COLO829 (cell line): Measurements from ENCODE around the gene KRT4.
"Not testable (repeated sequence)": the region's sequence is repeated elsewhere in the genome, so short reads cannot be mapped to it uniquely, and the experiment has no call there.

Experiments used
- DNase-seq: peaks from one replicate; pipeline ENCODE4 v3.0.0; 2012; ENCODE audit warnings: low spot score

KRT4 gene

GRCh38 chr12:52772772-52773171, 41.1 kb downstream of the KRT4 start:
- DNase-seq, result no peak

DNA sequence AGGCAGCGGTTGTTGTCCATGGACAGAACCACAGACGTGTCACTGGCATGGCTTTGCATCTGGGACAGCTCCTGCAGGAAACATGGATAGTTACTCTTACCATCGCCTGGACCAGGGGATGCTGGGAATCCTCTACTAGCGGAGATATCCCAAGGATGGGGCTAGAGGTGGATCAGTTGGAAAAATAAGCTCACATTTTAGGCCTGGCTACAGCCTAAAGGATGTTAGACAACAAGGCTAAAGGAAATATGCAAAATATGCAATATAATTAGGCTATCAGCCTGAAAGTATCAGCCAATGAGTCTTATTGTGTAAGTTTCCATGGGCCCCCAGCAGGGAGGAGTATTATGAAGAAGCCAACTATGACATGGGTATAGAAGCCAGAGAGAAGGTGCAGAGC, 41.7 kb downstream of the KRT4 start:
- no peak for DNase-seq

- DNase-seq, result no peak
Observed at GRCh38 chr12:52771505-52771904, 42.4 kb downstream of the KRT4 start.

DNA sequence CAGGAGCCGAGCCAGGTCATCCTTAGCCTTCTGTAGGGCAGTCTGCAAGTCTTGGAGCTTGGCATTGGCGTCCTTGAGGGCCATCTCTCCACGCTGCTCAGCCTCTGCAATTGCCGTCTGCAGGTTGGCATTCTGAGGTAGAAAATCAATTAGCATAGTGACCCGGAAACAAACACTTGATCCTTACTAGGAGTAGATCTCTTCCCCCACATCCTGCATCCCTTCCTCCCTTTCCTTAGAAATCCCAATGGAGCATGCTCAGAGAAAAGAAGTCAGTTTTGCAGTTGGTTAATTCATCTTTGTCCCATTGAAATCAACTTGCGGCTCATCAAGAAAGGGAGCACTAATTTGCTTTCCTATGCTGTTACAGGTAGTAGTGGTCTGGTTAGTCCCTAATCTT, 42.8 kb downstream of the KRT4 start:
- no peak for DNase-seq

DNA sequence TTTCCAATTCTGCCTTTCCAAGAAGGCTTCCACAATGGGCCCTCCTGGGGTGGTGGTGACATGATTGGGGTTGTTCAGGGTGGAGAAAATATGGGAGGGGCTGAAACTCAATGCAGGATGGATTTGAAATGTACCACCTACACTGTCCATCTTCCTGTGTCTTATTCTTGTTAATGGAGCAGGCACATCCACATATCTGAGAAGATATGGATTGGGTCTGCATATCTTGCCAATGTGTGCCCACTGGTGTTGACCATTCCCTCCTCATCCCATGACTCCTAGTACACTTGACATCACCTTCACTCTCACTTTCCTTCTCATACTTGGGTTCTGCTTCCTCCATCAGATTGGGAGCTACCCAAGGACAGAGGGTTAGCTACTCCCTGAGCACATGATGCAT, 44.0 kb downstream of the KRT4 start:
- no peak for DNase-seq

- DNase-seq, result no peak
Observed at GRCh38 chr12:52769354-52769753, 44.6 kb downstream of the KRT4 start.

DNA sequence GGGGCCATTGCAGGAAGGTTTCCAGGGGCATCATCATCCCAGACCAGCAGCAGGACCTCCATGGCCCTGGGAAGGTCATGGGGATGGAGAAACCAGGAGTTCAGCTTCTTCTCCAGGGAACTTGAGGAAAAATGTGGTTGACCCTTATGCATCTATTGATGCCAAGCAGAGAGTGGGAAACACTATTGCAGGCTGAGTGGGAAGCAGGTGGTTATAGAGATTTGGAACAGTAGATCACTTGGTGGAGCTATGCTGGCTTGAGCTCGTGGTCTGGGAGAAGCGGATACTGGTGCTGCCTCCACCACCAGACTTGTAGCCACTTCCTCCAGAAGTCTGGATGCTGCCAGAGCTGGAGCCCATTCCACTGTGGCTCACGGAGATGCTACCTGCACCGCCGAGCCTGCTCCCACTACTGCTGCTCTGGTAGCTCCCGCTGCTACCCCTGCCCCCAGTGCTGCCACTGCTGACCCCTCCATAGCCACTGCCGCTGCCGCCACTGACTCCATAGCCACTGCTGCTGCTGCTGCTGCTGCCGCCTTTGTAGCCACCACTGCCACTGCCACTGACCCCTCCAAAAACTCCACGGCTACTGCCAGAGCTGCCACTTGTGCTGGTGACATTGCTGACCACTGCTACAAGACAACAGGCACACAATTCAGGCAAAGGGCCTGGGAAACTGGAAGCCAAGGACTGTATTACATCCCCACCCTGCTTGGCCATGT, 45.3 kb downstream of the KRT4 start:
- DNase-seq, result no peak

DNA sequence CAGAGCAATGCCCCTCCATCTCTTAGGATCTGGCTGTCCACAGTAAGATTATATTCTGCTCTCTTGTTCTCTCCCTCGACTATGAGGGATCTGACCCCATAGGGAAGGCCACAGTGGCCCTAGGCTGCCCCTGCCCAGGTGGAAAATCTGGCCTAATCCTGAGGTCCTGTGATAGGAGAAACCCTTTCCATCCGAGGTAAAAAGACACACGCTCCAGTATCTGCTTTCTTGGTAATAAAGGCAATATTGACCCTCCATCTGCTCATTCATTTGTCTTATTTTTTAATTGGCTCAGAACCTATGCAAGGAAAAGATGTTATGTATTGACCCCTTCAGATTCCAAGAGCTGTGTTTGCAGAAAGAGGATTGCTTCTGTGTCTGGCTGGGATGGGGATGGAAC, 46.5 kb downstream of the KRT4 start:
- DNase-seq, result no peak

DNA sequence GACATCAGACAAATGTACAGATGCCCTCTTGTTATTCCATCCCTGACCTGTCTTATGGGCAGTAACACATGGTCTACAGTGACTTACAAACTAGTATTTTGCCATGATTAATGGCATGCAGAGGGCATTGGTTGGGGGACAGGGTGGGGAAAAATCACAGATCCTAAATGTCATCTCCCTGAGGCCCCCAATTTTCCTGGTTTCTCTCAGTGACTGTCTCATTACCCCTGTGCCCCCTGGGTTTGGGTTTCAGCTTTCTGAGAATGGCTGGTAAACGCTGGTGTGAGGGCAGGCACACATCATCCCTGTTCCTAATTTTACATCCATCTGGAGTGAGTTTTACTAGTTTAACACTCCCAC, 46.9 kb downstream of the KRT4 start:
- DNase-seq, result no peak

GRCh38 chr12:52766351-52767019, 47.4 kb downstream of the KRT4 start:
- DNase-seq, result no peak

DNA sequence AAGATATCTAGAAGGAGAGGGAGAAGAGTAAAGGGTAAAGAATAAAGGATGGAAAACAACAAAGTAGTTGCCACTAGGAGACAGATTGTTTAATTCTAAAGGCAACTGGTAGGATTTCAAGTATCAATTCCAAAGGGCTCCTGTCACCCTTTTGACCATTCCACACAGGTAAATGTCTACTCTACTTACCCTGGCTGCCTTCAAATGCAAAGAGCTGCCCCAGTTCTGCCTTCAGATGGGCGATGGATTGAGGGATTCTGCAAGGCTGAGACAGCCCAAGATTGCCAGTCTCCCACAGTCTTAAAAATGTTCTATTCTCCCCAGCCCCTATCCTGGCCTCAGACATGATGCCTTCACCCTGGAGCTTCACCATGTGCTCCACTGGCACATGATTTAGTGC, 48.2 kb downstream of the KRT4 start:
- no peak for DNase-seq

- no peak for DNase-seq
Observed at GRCh38 chr12:52763991-52764390, 49.9 kb downstream of the KRT4 start.

DNA sequence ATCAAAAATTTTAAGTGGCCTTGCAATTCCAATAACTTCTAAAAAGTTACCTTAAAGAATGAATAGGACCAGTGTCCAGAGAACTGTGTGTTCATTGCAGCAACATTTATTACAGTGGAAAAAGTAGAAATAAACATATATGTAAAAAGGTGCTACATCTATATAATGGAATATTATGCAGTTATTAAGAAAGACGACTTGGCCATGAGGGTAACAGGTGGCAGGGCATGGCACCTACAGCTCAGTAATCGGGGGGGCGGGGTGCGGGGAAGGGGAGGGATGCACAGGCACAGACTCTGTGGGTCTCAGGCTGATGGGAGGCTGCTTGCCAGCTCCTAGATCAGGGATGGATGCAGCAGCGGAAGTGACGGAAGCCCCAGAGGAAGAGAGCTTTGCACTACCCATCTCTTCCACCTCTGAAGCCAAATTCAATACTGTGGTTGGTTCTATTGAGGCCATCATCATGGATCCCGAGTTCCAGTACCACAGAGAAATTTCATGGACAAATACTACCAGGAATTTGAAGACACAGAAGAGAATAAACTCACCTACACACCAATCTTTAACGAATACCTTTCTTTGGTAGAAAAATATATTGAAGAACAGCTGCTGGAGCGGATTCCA, 50.8 kb downstream of the KRT4 start:
- DNase-seq, result no peak

GRCh38 chr12:52761802-52762201, 52.1 kb downstream of the KRT4 start:
- DNase-seq, result no peak

GRCh38 chr12:52761218-52761617, 52.7 kb downstream of the KRT4 start:
- DNase-seq, result not testable (repeated sequence)

- no peak for DNase-seq
Observed at GRCh38 chr12:52760623-52761022, 53.3 kb downstream of the KRT4 start.

- no peak for DNase-seq
Observed at GRCh38 chr12:52759695-52760094, 54.2 kb downstream of the KRT4 start.

DNA sequence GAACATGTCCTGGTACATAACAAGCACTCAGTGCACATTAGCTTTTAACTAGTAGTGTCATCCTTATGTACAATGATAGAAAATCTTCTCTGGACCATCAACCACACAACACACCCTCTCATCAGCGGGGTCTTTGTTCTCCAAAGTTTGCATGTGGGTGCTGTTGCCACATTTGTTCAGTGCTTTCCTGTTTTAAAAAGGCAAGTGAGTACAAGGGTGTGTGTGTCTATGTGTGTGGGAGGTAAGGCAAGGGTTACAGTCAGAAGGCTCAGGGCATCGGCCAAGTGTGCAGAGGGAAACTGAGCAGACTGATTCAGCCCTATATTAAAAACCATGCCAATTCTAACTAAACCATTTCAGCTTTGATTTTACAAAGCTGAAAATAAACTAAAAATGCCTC, 54.7 kb downstream of the KRT4 start:
- DNase-seq, result no peak

DNA sequence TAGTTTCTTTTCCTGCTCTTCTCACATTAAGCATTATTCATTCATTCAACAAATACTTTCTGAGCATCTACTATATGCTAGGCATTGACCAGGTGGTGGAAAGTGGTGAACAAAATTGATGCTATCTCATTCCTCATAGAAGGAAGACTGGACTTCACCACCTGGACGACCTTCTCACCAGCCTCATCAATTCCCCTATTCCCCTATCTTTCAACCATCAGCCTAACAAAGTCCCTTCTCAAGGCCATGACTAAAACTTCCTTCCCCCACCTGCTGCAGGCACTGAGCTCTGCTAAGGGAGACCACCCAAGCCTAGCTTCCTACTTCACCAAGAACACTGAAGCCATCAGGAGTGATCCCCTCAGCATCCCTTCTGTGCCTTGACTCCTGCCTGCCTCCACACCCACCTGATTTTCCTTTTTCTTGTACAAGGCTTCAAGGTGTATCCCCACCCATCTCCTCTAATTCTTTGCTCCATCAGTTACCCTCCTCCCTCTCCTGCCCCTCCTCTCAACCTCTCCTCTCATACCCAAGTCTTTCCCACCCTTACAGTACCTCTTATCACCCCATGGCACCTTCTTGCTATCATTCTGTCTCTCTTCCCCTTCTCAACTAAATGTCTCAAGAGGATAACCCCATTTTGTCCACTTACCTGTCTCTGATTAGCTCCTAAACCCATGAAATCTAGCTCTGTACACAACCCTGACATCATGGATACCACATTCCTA, 56.3 kb downstream of the KRT4 start:
- DNase-seq, result no peak
